IMR-90 (cell line): ENCODE data around the gene OPRM1. TPM values are rescaled to one million over a fixed set of nuclear protein-coding genes. Genes with fewer than 3 reads are reported as not detected.

Experiments
- ATAC-seq: fragments of 200-7000 bp; cut with Tn5 transposase; 2 replicates; pipeline ENCODE4 v1.9.1; 2020; ENCODE audit warnings: low read depth, mild to moderate bottlenecking, moderate library complexity
- BruUV-seq: library from RNA; stranded (reverse); fragments of 400-500 nt; replicated peaks from 2 replicates; lab custom pipeline; 2021; lab: Mats Ljungman, UMichigan
- CTCF ChIA-PET: fragments of 300-600 bp; formaldehyde crosslinking; extraction: SDS; loops from one replicate; lab custom pipeline; 2021; ENCODE audit warnings: antibody characterized with exemption; lab: Yijun Ruan, JAX
- POLR2A ChIA-PET: fragments of 300-600 bp; sonication (Branson Sonifier 250); formaldehyde crosslinking; loops from one replicate; lab custom pipeline; 2022; ENCODE audit warnings: antibody characterized with exemption; ENCODE audit not compliant: unreplicated experiment; lab: Charles Lee
- DNase-seq: peaks from one replicate; pipeline ENCODE4 v3.0.0; 2013
- H2AFZ ChIP-seq: replicated peaks from 2 replicates; pipeline ENCODE3; 2013; ENCODE audit warnings: low read length, mild to moderate bottlenecking; ENCODE audit not compliant: poor library complexity
- H2AK5ac ChIP-seq: 2 replicates; pipeline ENCODE4 v1.6.1; 2013; ENCODE audit warnings: low read depth, low read length, inconsistent platforms
- H2AK9ac ChIP-seq: replicated peaks from 2 replicates; pipeline ENCODE3; 2013; ENCODE audit warnings: mild to moderate bottlenecking, low read depth, low read length, moderate library complexity; ENCODE audit not compliant: poor library complexity
- H2BK120ac ChIP-seq: 2 replicates; pipeline ENCODE4 v1.6.1; 2013; ENCODE audit warnings: low read depth, low read length, inconsistent platforms
- H2BK15ac ChIP-seq: 3 replicates; pipeline ENCODE4 v1.6.1; 2013; ENCODE audit warnings: low read depth, low read length, inconsistent platforms
- H2BK20ac ChIP-seq: 2 replicates; pipeline ENCODE4 v1.6.1; 2013; ENCODE audit warnings: low read depth, mild to moderate bottlenecking, inconsistent platforms, low read length, moderate library complexity
- H2BK5ac ChIP-seq: 2 replicates; pipeline ENCODE4 v1.6.1; 2013; ENCODE audit warnings: mild to moderate bottlenecking, low read depth, low read length, inconsistent platforms; ENCODE audit not compliant: poor library complexity, severe bottlenecking
- H3K14ac ChIP-seq: replicated peaks from 2 replicates; pipeline ENCODE4 v1.6.1; 2013; ENCODE audit warnings: low read depth, low read length, inconsistent platforms
- H3K18ac ChIP-seq: 2 replicates; pipeline ENCODE4 v1.6.1; 2013; ENCODE audit warnings: low read depth, low read length, control low read depth
- H3K23ac ChIP-seq: 2 replicates; pipeline ENCODE4 v1.6.1; 2013; ENCODE audit warnings: low read depth, low read length, inconsistent platforms
- H3K27ac ChIP-seq: 2 replicates; pipeline ENCODE4 v1.5.1; 2013; ENCODE audit warnings: mild to moderate bottlenecking, control low read depth, low read length; ENCODE audit not compliant: insufficient read depth
- H3K27me3 ChIP-seq: 2 replicates; pipeline ENCODE4 v1.6.1; 2013; ENCODE audit warnings: low read length; ENCODE audit not compliant: control insufficient read depth, insufficient read depth
- H3K36me3 ChIP-seq: 2 replicates; pipeline ENCODE4 v1.6.1; 2013; ENCODE audit warnings: low read length, mixed read lengths; ENCODE audit not compliant: control insufficient read depth, insufficient read depth
- H3K4ac ChIP-seq: 2 replicates; pipeline ENCODE4 v1.6.1; 2013; ENCODE audit warnings: low read depth, low read length, inconsistent platforms
- H3K4me1 ChIP-seq: 2 replicates; pipeline ENCODE4 v1.6.1; 2013; ENCODE audit warnings: low read length, mixed read lengths; ENCODE audit not compliant: control insufficient read depth, insufficient read depth
- H3K4me2 ChIP-seq: 2 replicates; pipeline ENCODE4 v1.6.1; 2013; ENCODE audit warnings: low read depth, mild to moderate bottlenecking, control low read depth, low read length, moderate library complexity
- H3K4me3 ChIP-seq: 2 replicates; pipeline ENCODE4 v1.5.1; 2013; ENCODE audit warnings: low read depth, mild to moderate bottlenecking, control low read depth, low read length, moderate library complexity; ENCODE audit not compliant: insufficient read depth
- H3K56ac ChIP-seq: 2 replicates; pipeline ENCODE4 v1.6.1; 2013; ENCODE audit warnings: low read length, inconsistent platforms; ENCODE audit not compliant: insufficient read depth; ENCODE audit errors: extremely low read depth
- H3K79me1 ChIP-seq, 2 experiments: 2 replicates each; pipeline ENCODE4 v1.6.1; 2013; ENCODE audit warnings: low read length in 2 of 2, inconsistent platforms in 1 of 2, low read depth in 1 of 2
- H3K9ac ChIP-seq: 2 replicates; pipeline ENCODE4 v1.6.1; 2013; ENCODE audit warnings: low read depth, low read length, control low read depth
- H3K9me1 ChIP-seq: 2 replicates; pipeline ENCODE4 v1.6.1; 2013; ENCODE audit warnings: low read length, inconsistent platforms; ENCODE audit not compliant: insufficient read depth
- H3K9me3 ChIP-seq: 2 replicates; pipeline ENCODE4 v1.6.1; 2013; ENCODE audit warnings: low read length; ENCODE audit not compliant: control insufficient read depth, insufficient read depth
- H4K20me1 ChIP-seq: 2 replicates; pipeline ENCODE4 v1.6.1; 2013; ENCODE audit warnings: low read length, inconsistent platforms; ENCODE audit not compliant: insufficient read depth
- H4K5ac ChIP-seq: 2 replicates; pipeline ENCODE4 v1.6.1; 2013; ENCODE audit warnings: mild to moderate bottlenecking, low read depth, low read length, control low read depth
- H4K8ac ChIP-seq, 2 experiments: 2 replicates each; pipeline ENCODE4 v1.6.1; 2013; ENCODE audit warnings: low read depth in 2 of 2, low read length in 2 of 2, control low read depth in 1 of 2, inconsistent platforms in 1 of 2
- H4K91ac ChIP-seq: 2 replicates; pipeline ENCODE4 v1.6.1; 2013; ENCODE audit warnings: low read depth, low read length, inconsistent platforms; ENCODE audit not compliant: insufficient read depth
- BHLHE40 ChIP-seq: fragments of 150-350 bp; IDR thresholded peaks from 2 replicates; pipeline ENCODE4 v1.6.1; 2016; ENCODE audit warnings: mild to moderate bottlenecking, low read depth, low read length
- RCOR1 ChIP-seq: IDR thresholded peaks from 2 replicates; pipeline ENCODE4 v1.6.1; 2012; ENCODE audit warnings: mild to moderate bottlenecking, low read length, improper control_type of control experiment; ENCODE audit not compliant: insufficient replicate concordance
- dilution Hi-C: fragments of 300-500 bp; cut with HindIII; formaldehyde crosslinking; loops from one replicate; pipeline ENCODE4 v1.14.3; 2018; ENCODE audit warnings: low sequenced_read_pairs; ENCODE audit not compliant: unreplicated experiment
- in situ Hi-C: fragments of 300-500 bp; cut with MboI; formaldehyde crosslinking; loops from 3 replicates; pipeline ENCODE4 v1.14.3; 2019; ENCODE audit warnings: low sequenced_read_pairs, inconsistent platforms, mixed read lengths
- intact Hi-C: fragments of 100-400 bp; cut with micrococcal nuclease; formaldehyde crosslinking; loops from 2 replicates; pipeline ENCODE4 v1.10.0; 2022
- polyA plus RNA-seq, 3 experiments: library from polyadenylated mRNA; depleted of rRNA; stranded (reverse); fragments of >200 nt; gene quantifications; 2 replicates each; pipeline ENCODE4 v1.2.3, GENCODE V29; 2012; ENCODE audit warnings: low replicate concordance in 1 of 3
- total RNA-seq: library from RNA; depleted of rRNA; stranded (reverse); fragments of >200 nt; gene quantifications from 2 replicates; pipeline ENCODE4 v1.2.3, GENCODE V29; 2012
- TF ChIP-seq, protein P1 (sequence below): fragments of 150-350 bp; IDR thresholded peaks from 2 replicates; pipeline ENCODE4 v1.6.1; 2017; ENCODE audit warnings: mild to moderate bottlenecking, antibody characterized with exemption, low read length, low read depth

Gene OPRM1
- total and polyA plus RNA-seq, 2 of the 4 experiments (the other 2 are of a cell fraction) = not detected

- H3K79me1 ChIP-seq = no peaks in the 10 kb centered on the region
- no peaks in the 10 kb centered on the region; the same call in 1 of the 2 replicates for H3K9me3 ChIP-seq
- no peak overlapping the region for H3K4me3 ChIP-seq
- DNase-seq (no peak), ATAC-seq (no peak)
- no peaks in the 10 kb centered on the region for H4K20me1 ChIP-seq
- H4K8ac ChIP-seq = no peak overlapping the region
- H2AFZ ChIP-seq = no peak overlapping the region
- H3K27me3 ChIP-seq = no peaks in the 10 kb centered on the region
- no TSS peak for BruUV-seq
- dilution Hi-C loops = loop anchor here (25.0 kb wide), 1 partner anchor 205 kb away; the partner anchor contains the start of gene IPCEF1
- no peak overlapping the region for H4K5ac ChIP-seq
- no peak overlapping the region for H3K4me2 ChIP-seq
- H2BK15ac ChIP-seq = no peak overlapping the region
- H3K18ac ChIP-seq = no peak overlapping the region
- peaks cover 3% of the 10 kb centered on the region; the same call in 1 of the 2 replicates for H3K4me1 ChIP-seq
- no peak overlapping the region for H3K9ac ChIP-seq
- H3K56ac ChIP-seq = no peak overlapping the region
- POLR2A ChIA-PET = interaction anchor here (0.6 kb wide), 1 partner anchor 1072 kb away, joined by 4 read pairs; no protein-coding TSS in a partner anchor
- H3K36me3 ChIP-seq = no peaks in the 10 kb centered on the region
- no peak overlapping the region for H2BK120ac ChIP-seq
- intact Hi-C loops = loop anchor here (10.0 kb wide), 1 partner anchor 1123 kb away; no protein-coding TSS in a partner anchor
- H3K9me1 ChIP-seq = no peaks in the 10 kb centered on the region
- no peak overlapping the region for H2BK20ac ChIP-seq
- no peak overlapping the region for H3K4ac ChIP-seq
- CTCF ChIA-PET = interaction anchor here (1.4 to 2.3 kb wide), 2 partner anchors 119 to 213 kb away, joined by 4 to 12 read pairs; no protein-coding TSS in a partner anchor
- H2BK5ac ChIP-seq = no peak overlapping the region
- H2AK9ac ChIP-seq = no peak overlapping the region
- no peak overlapping the region for H3K27ac ChIP-seq
- no peak overlapping the region for H3K14ac ChIP-seq
- no peak overlapping the region for H4K91ac ChIP-seq
- no peak overlapping the region for H2AK5ac ChIP-seq
- in situ Hi-C loops = loop anchor here (5.0 to 25.0 kb wide), 4 partner anchors 210 to 1120 kb away; no protein-coding TSS in a partner anchor
- H3K23ac ChIP-seq = no peak overlapping the region
- TF ChIP-seq RCOR1 (no peak), BHLHE40 (no peak)
- TF ChIP-seq, protein P1, sequence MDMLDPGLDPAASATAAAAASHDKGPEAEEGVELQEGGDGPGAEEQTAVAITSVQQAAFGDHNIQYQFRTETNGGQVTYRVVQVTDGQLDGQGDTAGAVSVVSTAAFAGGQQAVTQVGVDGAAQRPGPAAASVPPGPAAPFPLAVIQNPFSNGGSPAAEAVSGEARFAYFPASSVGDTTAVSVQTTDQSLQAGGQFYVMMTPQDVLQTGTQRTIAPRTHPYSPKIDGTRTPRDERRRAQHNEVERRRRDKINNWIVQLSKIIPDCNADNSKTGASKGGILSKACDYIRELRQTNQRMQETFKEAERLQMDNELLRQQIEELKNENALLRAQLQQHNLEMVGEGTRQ = no peak
Measured at GRCh38 chr6:154157706-154158105, 118.7 kb downstream of the OPRM1 start.
